Right lobe of liver (tissue), 4 donors: Measurements from ENCODE around the gene MED12L.

Experiments used
- POLR2A ChIP-seq: fragments of 450-650 bp; IDR thresholded peaks from one replicate; pipeline ENCODE4 v1.6.1; 2017; ENCODE audit warnings: antibody characterized with exemption, mild to moderate bottlenecking
- TF ChIP-seq, protein P1 (sequence below), 4 donors: fragments of 200-600 bp in 3 of 4; fragments of 450-650 bp in 1 of 4; IDR thresholded peaks; one replicate each; pipeline versions ENCODE4 v1.5.1 to v1.8.0; 2016 to 2022; ENCODE audit warnings: antibody characterized with exemption in 4 of 4, mild to moderate bottlenecking in 2 of 4
- donor health status: DM: no; HTN: no; CAD: no.
- donor health status: DM: no; HTN: no; CAD: no.
- donor health status: DM: no; HTN: yes; CAD: no.

DNA sequence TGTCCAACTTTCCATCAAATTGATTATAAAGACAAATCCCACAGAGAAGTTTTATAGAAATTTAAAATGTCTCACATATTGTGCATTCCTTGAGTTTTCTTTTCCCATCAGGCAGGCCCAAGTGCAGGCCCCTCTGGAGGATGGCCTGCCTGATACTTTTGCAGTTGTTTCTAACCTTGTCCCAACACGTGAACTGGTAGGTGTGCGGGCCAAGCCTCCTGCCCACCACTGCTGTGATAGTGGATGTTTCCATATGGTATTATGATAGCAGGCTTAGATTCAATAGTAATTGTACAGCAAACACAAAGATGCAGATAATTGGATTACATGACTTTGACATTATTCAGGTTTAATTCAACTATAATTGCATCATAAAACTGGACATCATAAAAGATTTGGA is 297.6 kb downstream of the MED12L start:
- TF ChIP-seq, protein P1, sequence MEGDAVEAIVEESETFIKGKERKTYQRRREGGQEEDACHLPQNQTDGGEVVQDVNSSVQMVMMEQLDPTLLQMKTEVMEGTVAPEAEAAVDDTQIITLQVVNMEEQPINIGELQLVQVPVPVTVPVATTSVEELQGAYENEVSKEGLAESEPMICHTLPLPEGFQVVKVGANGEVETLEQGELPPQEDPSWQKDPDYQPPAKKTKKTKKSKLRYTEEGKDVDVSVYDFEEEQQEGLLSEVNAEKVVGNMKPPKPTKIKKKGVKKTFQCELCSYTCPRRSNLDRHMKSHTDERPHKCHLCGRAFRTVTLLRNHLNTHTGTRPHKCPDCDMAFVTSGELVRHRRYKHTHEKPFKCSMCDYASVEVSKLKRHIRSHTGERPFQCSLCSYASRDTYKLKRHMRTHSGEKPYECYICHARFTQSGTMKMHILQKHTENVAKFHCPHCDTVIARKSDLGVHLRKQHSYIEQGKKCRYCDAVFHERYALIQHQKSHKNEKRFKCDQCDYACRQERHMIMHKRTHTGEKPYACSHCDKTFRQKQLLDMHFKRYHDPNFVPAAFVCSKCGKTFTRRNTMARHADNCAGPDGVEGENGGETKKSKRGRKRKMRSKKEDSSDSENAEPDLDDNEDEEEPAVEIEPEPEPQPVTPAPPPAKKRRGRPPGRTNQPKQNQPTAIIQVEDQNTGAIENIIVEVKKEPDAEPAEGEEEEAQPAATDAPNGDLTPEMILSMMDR (IDR thresholded peaks at IDR 0.05): no peak
- no peak for TF ChIP-seq POLR2A
